GM19467 (cell line): ENCODE measurements around the gene KCTD17.

Experiments used
- ATAC-seq: cut with Tn5 transposase; IDR thresholded peaks from one replicate; pipeline ENCODE4 v1.9.1; 2021; ENCODE audit warnings: mild to moderate bottlenecking, moderate library complexity; ENCODE audit not compliant: unreplicated experiment

The KCTD17 gene

DNA sequence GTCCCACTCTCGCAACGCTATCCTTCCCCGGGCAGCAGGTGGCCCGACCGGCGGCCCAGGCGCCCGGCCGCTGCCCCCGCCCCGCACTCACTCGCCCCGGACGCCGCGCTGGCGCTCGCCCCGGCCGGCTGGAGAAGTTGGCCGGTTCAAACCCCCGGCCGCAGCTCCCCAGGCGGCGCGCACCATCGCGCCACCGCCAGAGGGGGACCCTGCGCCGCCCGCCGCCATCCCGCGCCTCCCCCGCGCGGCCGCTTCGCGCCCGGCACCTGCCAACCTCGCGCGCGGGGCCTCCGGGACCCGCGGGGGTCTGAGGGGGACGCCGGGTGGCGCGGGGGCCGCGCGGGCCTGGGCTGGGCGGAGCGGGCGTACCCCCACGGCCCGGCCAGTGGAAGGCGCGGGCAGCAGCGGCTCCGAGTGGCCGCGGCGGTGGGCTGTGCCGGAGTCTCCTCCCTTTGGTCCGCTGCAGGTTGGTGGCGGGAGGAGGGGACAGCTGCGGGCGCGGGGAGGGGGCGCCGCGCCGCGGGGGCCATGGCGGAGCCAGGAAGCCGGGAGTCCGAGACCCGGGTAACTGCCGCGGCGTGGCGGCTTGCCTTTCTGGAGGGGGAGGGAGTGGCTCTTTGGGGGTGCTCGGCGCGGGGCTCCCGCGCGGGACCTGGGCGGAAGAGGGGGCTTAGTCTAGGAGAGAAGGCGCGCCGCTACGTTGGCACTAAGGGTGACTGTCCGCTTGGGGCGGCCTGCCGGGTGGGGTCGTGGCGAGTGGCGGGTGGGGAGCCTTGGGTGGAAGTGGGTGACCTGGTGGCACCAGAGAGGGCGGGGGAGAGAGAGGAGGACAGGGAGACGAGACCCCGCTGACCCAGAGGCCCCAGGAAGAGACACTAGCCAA lies 32.0 kb upstream of the KCTD17 start, which contains the start of the genes MPST and TST:
TSS of gene MPST (plus strand) at position 434 of the 883 bp plus-strand sequence. CDS start at position 529, 95 bp downstream.
TSS of gene TST (minus strand) at position 139 of the 883 bp plus-strand sequence. CDS start 715 bp downstream, outside the sequence.
- peak; percentile 71 for ATAC-seq

DNA sequence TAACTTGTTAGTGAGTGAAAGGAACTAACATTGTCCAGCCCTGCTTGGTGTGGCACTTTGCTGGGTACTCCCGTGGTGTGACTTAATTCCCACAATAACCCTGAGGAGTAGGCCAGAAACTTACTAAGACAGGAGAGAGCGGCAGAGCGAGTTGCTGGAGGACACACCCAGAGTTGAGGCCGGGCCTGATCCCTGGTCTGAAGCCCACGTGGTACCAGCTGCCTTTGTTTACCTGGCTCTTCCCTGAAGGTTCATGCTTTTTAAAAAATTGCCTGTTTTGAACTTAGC lies 31.4 kb upstream of the KCTD17 start:
- no peak for ATAC-seq

DNA sequence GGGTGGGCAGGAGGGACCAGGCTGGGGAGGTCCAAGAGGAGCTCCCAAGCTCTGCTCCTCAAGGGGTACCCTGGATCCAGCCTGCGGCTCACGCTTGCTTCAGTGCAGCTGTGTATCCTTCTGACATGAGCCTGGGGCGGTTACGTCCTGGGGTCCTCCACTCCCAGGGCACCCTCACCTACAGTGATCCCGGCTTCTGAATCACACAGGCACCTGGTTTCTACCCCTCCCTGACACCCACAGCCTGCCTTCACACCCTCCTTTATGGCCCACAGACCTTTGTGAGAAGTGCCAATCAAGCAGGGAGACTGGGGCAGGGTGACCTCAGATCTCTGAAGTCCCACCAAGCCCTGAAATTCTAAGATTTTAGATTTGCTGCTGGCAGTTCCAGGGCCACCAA lies 30.5 kb upstream of the KCTD17 start:
- ATAC-seq: no peak

DNA sequence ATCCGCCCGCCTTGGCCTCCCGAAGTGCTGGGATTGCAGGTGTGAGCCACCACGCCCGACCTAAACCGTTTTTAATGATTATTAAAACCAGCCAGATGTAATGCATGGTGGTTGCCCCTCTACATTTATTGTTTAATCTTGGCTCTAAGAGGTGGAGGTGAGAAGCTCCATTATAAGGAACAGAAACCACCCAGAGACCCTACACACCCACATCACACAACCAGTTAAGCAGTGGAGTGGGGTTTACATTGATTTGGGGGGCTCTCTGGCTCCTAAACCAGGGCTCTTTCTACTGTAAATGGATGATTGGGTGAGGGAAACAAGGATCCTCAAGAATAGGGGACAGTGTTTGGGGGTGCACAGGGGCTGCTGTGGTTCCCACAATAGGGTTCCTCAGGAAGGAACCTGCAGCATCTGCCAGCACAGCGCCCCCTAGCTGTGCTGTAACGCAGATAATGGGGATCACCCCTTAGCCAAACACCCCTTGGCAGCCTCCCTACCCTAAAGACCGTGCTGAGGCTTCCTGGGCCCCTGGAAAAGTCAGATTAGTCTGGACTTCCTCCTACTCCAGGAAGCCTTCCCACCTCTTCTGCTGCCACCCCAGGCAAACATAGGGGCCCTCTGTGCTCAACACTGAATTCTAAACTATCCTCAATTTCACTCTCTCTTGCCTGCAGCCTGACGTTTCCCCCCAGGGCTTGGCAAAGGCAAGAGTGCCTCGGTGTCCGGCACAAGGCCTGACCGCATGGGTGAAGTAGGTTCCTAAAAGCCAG lies 29.6 kb upstream of the KCTD17 start:
- ATAC-seq: no peak

DNA sequence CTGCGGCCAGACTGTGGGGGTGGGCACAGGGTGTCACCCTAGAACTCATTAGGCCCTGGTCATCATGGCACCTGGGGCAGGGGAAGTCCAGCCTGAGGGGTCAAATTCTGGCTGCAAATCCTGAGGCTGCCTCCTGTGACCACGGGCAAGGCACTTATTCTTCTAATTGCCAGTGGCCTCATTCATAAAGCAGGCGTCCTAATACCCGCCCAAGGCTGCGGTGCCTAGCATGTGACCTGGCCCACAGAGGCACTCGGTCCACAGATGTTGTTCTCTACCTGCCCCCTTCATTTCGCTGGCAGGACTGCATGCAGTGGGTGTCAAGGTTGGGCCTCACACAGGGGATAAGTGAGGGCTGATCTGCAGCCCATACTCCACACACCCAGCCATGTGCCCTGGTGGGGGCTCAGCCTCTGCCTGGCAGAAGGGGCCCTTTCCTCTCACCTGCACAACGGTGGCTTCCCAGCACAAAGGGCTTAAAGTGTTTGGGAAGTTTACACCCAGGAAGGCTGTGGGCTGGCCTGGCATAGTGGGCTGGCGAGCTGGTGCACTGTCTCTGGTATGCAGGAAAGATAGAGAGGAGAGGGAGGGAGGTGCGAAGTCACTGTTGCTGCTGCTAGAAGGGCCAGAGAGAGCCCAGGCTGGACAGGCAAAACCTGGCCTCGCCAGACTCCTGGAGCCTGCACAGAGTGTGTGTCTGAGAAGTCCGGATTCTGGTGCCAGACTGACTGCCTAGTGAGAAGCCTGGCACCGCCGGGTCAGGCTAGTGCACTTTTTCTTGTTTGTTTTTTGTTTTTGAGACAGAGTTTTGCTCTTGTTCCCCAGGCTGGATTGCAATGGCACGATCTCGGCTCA lies 28.8 kb upstream of the KCTD17 start:
- no peak for ATAC-seq

DNA sequence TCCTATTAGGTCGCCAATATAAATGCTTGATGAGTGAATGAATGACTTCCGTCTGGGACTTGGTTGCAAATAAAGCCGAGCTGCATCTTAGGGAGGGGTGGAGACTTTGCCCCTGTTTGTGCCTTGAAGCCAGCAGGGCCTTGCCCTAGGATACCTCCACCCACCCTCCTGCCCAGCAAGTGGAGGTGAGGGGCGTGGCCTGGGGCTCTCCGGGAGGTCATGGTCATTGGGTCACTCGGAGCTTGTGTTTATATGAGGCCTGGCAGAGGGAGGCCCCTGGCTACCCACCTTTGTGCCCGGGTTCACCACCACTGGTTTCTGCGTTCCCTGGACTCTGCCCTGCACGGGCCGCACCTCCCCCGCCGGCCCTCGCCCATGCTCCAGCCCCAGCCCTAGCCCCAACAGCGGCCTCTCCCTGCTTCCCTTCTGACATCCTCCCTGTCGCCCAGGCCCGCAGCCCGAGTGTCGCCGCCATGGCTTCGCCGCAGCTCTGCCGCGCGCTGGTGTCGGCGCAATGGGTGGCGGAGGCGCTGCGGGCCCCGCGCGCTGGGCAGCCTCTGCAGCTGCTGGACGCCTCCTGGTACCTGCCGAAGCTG lies 27.7 kb upstream of the KCTD17 start:
- no peak for ATAC-seq

DNA sequence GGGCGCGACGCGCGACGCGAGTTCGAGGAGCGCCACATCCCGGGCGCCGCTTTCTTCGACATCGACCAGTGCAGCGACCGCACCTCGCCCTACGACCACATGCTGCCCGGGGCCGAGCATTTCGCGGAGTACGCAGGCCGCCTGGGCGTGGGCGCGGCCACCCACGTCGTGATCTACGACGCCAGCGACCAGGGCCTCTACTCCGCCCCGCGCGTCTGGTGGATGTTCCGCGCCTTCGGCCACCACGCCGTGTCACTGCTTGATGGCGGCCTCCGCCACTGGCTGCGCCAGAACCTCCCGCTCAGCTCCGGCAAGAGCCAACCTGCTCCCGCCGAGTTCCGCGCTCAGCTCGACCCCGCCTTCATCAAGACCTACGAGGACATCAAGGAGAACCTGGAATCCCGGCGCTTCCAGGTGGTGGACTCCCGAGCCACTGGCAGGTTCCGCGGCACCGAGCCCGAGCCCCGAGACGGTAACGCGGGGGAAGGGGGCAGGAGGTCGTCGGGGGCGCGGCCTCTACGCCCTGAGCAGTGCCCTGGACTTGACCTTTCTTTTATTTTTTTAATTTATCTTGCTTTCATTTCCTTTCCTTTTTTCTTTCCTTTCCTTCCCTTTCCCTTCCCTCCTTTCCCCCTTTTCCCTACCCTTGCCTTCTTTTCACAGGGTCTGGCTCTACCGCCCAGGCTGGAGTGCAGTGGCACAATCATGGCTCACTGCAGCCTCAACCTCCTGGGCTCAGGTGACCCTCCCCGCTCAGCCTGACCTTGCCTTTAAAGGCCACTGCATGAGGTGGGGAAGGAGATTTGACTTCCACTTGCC lies 27.0 kb upstream of the KCTD17 start:
- ATAC-seq: no peak

DNA sequence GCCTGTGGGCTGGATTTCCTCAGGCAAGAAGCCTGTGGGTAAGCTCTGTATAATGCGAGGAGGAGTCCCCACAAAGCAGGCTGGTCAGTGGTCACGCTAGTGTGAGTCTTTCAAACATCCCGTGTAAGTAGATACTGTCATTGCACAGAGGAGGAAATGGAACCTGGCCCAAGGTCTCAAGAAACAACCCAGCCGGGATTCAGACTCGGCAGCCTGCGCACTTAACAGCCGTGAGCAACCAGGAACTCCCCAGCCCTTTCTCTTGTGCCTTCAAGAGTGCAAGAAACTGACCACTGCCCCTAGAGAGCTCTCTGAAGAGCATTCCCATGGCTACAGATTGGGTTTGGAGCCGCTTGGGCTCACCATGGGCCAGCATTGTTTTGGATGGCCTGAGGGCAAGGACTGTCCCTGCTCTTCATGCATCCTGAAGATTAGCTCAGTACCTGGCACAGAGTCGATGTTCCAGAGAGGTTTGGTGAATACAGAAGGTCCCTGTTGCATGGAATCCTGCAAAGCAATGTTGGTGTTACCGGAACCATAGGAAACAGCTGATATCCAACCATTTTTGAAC lies 26.0 kb upstream of the KCTD17 start:
- ATAC-seq: no peak

DNA sequence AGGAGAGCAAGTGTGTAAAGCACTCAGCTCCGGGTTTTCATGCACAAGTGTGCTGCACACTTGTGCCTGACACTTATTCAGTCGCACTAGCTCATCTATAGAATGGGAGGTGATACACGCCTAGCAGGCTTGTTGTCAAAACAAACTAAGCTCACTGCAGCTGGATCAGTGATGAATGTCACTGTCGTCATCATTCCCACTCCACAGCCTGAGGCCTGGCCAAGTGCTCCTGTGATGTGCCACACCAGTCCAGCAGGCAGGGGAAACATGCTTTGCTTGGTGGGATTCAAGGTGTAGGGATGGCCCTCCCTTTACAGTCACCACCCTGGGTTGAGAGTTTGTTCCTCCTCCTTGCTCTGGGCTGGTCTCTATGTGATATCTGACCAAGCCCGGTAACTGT lies 25.2 kb upstream of the KCTD17 start:
- no peak for ATAC-seq

DNA sequence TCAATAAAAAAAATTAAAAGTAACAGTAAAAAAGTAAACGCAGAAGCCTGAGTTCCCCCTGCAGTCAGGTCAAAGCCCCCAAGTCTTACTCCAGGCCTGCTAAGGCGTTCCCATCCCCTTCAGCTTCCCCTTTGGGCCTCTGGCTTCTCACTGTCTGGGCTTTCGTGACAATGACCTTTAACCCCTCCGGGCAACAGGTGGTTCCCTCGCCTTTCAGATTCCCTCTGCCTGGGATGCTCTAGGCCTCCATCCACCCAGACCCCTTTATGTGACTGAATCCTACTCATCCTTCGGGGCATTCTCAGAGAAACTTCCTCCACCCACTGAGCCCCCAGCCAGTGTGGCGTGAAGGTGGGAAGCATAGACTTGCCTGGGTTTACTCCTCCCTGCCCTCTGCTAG lies 24.0 kb upstream of the KCTD17 start:
- ATAC-seq: no peak

DNA sequence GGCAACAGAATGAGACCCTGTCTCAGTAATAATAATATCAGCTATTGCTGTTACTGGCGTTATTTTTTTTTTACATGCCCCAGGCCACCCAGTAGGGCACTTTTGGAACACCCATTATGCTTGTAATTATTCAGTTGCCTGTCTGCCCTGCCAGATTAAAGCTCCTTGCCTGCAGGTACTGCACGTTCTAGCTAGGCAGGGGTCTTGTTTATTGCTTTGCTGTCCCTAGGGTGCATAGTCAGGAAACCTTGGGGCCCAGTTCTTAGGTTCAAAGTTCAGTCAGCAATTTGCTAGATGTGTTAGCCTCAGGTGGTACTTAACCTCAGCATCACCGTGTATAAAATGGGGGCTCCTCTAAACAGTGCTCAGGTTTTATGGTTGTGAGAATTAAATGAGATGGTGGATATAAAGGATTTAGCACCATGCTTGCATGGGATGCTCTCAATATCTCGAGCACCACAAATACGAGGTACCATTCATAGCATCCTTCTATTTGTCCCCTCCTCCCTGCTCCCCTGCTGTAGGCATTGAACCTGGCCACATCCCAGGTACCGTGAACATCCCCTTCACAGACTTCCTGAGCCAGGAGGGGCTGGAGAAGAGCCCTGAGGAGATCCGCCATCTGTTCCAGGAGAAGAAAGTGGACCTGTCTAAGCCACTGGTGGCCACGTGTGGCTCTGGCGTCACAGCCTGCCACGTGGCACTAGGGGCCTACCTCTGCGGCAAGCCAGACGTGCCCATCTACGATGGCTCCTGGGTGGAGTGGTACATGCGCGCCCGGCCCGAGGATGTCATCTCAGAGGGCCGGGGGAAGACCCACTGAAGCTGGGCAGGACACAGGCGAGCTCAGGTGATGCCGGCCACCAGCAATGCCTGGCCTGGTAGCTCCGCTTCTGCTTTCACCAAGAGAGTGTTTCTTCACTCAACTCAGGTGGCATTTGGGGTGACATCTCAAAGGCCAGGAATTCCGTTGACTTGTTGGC lies 22.6 kb upstream of the KCTD17 start:
- no peak for ATAC-seq

DNA sequence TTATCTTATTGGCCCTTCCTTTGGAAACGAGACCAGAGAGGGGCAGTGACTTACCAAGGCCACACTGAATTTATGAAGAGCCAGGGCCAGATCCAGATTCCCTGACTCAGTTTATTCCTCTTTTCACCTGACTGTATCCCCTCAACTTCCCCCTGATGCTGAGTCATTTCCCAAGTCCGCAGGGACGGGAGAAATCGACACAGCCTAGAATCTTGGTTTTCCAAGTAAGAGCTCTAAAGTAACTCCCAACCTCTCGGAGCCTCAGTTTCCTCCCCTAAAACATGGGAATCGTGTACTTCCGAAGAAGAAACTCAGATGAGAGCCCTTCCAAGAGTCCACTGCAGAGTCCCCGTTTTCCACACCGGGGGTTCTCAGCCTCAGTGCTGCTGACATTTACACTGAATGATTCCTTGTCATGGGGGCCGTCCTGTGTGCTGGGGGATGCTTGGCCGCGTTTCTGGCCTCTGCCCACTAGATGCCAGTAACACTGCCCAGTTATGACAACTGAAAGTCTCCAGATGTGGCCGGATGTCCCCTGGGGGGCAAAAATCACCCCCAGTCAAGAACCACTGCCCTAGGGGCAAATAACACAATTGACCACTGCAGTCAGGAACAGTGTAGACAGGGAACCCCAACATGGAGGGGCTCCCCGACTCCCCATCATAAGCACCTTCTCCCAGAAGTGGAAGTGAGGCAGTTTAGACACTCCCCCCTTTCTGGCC lies 20.8 kb upstream of the KCTD17 start:
- no peak for ATAC-seq

DNA sequence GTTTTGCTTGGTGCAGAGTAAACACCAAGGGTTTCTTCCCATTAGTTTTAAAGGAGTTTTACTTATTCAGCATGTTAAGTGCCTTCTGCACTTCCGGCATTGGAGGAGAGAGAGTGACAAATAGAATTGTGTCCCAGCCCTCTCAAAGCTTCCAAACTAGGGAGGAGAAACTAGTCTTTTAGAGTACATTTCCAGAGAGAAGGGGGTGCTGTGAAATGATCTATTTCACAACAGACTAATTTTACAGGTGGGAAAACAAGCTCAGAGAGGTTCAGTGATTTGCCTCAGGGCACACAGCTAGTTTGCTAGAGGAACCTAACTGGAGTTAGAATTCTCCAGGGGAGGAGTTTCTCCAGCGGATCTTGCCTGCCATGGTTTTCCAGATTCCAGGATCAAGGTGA lies 19.4 kb upstream of the KCTD17 start:
- ATAC-seq: no peak

DNA sequence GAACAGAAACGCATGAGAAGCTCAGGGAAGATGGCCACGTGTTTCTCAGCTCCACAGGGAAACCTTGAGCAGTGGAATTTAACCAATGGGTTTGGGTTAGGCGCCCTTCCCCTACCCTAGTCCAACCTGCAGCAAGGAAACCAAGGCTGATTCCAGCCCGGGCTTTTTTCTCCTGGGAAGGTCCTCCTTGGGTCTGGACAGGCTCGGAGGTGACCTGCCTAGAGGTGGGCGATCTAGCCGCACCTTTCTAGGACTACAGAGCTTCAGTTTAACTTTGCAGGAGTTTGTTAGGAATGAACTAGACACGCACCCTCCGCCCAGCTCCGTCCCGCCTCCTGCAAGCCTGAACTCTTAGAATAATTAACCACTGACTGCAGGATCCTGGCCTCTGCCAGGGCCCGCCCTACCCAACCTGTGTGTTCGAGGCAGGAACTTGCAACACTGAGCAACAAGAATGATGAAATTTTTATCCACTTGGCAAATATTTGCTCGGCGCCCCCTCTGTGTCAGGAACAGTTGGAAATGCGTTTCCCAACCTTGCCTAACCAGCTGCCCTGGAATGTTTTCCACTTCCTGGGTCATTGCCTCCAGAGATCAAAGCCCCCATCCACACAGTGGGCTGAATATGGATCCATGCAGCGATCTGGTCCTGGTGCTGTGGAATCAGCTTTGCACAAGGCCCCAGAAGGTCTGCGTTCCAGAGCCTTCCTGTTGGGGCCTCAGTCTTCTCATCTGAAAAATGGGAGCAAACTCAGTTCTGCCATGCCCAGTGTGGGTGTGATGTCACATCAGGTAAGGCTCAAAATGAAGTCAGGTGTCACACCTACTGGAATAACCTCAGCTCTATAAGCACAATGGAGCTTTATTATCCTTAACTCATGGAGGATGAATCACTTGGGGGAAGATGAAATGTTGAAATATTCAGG lies 18.7 kb upstream of the KCTD17 start:
- no peak for ATAC-seq

DNA sequence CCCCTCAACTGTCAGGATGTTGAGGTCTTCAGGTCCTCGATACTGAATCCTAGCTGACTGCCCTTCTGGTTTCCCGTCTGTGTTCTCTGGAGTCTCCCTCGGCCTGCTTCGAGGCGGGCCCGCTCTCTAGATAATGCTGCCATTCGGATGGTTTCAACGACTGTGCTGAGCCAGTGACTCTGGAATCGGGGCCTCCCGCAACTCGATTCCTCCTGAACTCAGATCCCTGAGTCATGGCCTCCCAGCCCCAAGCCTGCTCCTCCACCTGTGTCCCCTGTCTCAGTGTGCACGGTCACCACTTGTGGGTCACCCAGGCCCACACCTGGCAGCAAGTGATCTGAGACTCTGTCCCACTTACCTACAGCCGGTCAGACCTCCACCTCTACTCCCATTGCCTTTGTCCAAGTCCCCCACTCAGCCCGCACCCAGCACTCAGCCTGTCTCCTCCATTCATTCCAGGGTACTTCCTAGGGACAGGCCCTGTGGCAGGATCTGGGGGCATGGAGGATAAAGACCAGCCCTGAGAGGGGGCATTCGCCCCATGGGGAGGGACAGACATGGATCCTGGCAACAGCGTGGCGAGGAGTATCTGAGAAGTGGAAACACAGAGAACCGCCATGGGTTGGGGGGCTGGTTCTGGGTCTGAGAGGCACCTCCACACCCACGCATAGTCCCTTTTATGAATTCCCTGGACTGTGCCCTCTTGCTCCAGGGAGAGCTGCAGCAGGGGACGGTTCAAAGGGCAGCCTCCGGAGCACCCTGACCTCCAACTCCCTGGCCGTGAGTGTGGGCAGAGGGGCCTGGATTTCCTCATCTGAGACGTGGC lies 17.7 kb upstream of the KCTD17 start:
- ATAC-seq: no peak
